Stimulated activated CD8-positive, alpha-beta memory T cell treated with anti-CD3 and anti-CD28 coated beads, Interleukin-4, amount 100 ng/mL, for 1 hour (primary cell): ENCODE measurements around the gene LYSMD2.

ENCODE experiments used
- DNase-seq, 2 donors: peaks; one replicate each; pipeline ENCODE4 v3.0.0-alpha.2; 2020; ENCODE audit warnings: low read depth in 2 of 2, low spot score in 1 of 2

The LYSMD2 gene

GRCh38 chr15:51720201-51720995, 17.1 kb downstream of the LYSMD2 start:
- no peak for DNase-seq

- no peak for DNase-seq
These were observed 18.7 kb downstream of the LYSMD2 start for GRCh38 chr15:51718746-51719145.

GRCh38 chr15:51718219-51718618, 19.2 kb downstream of the LYSMD2 start:
- DNase-seq: no peak

GRCh38 chr15:51714911-51715310, 22.5 kb downstream of the LYSMD2 start:
- no peak for DNase-seq

GRCh38 chr15:51714162-51714561, 23.3 kb downstream of the LYSMD2 start:
- no peak for DNase-seq

DNA sequence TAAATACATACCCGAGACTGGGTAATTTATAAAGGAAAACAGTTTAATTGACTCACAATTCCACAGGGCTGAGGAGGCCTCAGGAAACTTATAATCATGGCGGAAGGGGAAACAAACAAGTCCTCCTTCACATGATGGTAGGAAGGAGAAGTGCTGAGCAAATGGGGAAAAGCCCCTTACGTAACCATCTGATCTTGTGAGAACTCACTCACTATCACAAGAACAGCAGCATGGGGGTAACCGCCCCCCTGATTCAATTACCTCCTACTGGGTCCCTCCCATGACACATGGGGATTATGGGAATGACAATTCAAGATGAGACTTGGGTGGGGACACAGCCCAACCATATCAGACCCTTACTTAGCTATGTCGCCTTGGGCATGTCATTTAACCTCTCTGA, 28.4 kb downstream of the LYSMD2 start:
- no peak for DNase-seq

- DNase-seq: no peak
These were observed 29.4 kb downstream of the LYSMD2 start for GRCh38 chr15:51708013-51708412.

GRCh38 chr15:51706926-51707608, 30.4 kb downstream of the LYSMD2 start:
- DNase-seq: no peak

GRCh38 chr15:51706291-51706690, 31.2 kb downstream of the LYSMD2 start:
- no peak for DNase-seq

DNA sequence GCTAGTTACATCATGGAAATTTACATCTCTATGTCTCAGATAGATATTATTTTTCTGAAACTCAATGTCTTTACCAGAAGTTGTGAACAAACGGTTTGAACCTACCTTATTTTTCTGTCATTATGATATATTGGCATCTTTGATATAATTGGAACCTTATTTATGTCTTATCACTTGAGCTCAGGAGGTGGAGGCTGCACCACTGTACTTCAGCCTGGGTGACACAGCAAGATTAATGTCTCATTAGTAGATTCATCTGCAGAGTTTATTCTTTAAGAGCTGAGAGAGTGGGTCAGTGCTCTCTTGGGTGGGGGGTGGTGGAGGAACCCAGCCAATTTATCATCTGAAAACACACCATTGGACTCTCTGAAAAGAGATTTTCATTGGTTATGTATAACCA, 34.7 kb downstream of the LYSMD2 start:
- no peak for DNase-seq

- DNase-seq: no peak
These were observed 38.1 kb downstream of the LYSMD2 start for GRCh38 chr15:51699373-51699772.

DNA sequence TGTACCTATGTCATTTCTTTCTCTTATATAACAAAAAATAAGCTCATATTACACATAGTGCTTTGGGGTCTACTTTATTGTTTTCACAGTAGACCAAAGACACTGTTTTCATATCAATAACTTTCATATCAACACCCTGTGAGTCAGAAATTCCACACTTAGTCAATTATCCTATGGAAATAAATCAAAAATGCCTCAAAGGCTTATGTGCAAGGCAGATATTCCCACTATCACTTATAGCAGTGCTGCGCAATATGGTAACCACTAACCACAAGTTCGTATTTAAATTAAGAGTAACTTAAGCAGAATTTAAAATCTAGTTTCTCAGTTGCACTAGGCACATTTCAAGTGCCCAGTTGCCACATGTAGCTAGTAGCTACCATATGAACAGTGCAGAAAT, 40.3 kb downstream of the LYSMD2 start:
- DNase-seq: no peak

DNA sequence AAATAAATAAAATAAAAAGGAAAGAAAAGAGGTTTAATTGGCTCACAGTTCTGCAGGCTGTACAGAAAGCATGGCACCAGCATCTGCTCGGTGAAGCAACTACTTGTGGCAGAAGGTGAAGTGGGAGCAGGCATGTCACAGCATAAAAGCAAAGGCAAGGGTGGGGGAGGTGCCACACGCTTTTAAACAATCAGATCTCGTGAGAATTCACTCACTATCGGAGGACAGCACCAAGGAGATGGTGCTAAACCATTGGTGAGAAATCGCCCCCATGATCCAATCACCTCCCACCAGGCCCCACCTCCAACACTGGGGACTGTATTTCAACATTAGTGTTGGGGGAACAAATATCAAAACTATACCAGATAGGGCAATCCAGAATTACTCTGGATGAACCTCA, 40.9 kb downstream of the LYSMD2 start:
- no peak for DNase-seq

DNA sequence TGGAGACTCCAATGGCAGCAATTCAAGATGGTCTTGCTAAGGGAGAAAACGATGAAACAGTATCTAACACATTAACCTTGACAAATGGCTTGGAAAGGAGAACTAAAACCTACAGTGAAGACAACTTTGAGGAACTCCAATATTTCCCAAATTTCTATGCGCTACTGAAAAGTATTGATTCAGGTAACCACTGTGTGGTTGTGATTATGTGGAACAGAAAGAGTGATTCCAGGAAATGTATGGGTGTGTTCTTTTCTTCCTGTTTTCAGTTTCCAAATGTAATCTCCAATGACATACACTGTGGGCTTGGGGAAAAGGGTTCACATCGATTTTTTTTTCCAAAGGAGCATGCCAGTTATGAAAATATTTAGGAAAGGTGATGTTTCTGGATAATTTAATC, 45.3 kb downstream of the LYSMD2 start:
- no peak for DNase-seq

DNA sequence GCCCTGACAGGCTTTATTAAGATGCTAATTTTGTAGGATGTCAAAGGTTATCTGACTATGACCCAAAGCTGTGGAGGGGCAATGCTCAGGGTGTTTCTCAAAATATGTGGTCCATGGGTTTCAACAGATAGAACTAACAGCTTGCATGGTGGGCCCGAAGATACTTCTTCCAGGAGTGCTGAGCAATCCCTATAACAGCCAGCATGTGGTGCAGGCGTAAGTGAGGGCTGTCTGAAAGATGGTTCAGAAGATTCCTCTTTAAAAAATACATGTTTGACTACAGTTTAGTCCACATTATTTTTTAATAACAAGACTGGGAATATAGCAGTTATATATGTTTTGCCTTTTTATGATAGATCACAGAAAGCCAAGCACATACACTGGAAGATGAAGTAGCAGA, 48.6 kb downstream of the LYSMD2 start:
- DNase-seq: no peak

DNA sequence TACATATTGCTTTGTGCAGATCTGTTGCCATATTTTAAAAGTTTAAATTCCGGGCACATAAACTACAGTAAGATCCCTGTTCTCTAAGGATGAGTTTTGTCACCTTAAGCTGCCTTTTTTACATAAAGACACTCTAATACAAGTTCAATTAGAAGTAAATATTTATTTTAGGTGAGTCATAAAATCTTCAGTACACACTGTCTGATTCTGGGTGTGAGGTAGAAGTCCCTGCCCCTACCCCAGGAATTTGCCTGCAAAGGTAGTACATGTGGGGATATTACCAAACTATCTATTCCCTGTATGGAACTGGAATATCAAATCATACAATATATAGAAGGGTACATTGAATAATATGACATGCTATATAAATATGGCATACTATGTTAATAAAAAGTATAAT, 49.9 kb downstream of the LYSMD2 start:
- no peak for DNase-seq

DNA sequence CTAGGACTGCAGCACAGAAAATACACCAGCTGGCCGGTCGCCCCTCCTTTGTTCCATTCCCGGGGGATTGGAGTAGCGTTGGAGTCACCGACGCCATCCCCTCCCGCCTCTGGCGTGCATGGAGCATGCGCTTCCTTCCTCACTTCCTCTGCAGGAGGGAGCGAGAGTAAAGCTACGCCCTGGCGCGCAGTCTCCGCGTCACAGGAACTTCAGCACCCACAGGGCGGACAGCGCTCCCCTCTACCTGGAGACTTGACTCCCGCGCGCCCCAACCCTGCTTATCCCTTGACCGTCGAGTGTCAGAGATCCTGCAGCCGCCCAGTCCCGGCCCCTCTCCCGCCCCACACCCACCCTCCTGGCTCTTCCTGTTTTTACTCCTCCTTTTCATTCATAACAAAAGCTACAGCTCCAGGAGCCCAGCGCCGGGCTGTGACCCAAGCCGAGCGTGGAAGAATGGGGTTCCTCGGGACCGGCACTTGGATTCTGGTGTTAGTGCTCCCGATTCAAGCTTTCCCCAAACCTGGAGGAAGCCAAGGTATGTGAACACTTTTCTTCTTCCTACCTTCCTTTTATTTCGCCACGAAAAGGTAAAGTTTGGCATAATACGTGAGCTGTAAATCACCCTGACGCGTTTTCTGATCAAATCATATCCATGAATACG, 56.0 kb downstream of the LYSMD2 start, which contains the start of gene SCG3:
Gene SCG3 (plus strand): TSS at position 201 of the 661 bp plus-strand sequence. CDS start 253 bp downstream, at position 454.
- DNase-seq: peak in 1 of 2 donors; percentile 4

- DNase-seq: no peak
These were observed 57.1 kb downstream of the LYSMD2 start for GRCh38 chr15:51680321-51680720.

DNA sequence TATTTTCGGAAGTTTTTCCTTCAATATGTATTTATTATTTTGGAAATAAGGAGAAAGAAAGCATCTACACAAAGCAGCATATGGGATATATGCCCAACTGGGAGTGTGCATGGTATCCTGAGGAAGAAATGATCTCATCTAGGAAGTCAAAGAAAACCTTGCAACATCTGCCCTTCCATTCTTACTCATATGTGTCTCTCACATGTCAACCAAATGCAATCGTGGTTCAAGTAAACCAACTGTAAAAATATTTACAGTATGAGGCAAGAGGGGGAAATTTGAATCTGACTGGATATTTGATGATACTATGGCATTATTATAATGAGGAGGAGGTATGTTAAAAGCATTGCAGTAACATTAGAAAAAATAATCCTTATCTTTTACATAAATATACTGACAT, 59.4 kb downstream of the LYSMD2 start:
- DNase-seq: no peak

DNA sequence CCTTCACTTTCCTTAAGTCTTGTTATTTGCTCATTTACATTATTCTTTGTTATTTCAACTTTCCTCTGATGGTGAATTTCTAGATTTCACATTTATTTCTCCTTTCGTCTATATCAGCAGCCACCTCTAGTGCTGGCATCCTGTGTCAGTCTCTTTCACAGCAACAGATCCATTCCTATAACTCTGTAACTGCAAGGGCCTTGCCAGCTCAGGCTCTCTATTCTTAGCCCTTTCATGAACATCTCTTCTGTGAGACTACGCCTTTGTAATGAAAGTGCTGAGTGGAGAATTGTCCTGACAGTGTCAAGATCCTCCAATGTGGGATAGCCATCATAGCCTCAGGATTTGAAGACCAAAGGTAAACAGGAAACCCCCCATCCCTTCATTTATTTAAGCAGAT, 60.0 kb downstream of the LYSMD2 start:
- no peak for DNase-seq

DNA sequence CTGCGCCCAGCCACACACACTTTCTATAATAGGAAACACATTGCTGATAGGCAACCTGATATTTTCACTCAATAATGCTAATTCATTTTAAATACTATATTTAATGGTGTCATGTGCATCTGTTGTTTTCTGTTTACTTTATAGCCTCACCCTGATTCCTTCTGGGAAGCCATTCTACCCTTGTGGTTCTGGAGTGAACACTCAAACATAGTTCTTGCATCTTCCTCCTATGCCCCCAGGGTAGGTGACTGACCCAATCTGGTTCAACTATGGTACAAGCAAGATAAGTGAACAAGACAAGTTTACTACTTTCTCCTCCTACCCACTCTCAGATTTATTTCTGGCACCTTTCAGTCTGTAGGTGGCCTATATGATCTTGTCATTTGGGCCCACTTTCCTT, 60.4 kb downstream of the LYSMD2 start:
- no peak for DNase-seq

- DNase-seq: no peak
These were observed 62.2 kb downstream of the LYSMD2 start for GRCh38 chr15:51675234-51675633.
